ENCODE measurements around the gene EBP. TPM values are rescaled to one million over a fixed set of nuclear protein-coding genes. Genes with fewer than 3 reads are reported as not detected.
A peak's percentile ranks its signal among the peaks of the same experiment; 100 is the strongest.

The EBP gene
- 118 and 126 TPM in 2 replicates for total RNA-seq

DNA sequence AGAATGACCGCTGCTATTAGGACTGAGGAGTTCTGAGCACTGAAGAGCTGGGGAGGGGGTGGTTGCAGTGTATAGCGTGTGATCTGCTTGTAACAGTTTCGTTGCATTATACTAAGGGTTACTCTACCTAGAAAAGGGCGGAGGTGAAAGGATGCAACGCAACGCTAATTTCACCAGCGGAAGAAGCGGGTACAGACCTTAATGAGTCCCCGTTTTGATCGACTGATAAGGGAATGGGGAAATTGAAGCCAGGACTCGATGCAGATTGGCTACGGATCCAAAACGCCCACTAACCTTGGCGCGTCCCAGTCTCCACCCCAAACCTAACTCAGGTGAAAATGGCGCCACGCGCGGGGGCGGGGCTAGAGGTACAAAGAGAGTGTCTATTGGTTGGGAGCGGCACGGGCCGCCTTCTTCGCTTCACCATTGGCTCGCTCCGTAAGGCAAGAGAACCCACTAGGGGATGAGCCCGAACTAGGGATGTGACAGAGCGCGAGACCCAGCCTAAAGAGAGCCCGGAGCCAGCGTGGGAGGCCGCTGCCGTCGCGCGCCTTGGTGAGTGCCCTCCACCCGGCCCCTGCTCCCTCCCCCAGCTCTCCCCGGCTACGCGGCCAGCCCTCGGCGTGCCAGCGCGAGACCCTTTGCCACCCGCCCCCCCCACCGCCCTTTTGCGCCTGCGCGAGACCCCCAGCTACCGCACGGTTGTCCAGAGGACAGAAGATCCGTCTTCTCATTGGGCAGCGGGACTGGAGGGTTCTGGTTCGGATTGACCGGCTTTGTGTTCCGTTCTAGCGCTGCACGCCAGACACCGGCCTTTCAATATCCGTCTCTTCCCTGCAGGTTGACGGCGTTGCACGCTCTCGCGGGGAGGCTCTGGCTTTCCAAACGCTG, at the start of gene EBP:
Gene EBP, plus strand, starts transcription at position 456 of the 891 bp plus-strand sequence. CDS start 1,964 bp downstream, outside the sequence.
- DNase-seq = peak; percentile 87

DNA sequence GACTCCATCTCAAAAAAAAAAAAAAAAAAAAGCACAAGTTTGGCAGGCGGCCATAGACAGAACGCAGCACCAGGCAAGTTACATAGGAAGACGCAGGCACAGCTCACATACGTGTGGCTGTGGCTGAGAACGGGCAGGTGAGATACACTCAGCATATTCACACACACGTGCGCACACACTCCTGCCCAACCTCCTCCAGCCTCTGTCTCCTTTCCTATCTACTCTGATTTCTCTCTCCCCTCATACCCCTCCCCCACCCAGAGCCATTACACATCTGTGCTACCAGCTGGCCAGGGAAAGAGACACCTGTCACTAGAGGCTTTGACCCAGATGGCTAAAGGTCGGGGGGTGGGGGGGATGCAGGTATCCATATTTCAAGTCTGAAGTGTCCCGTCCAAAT, 49.4 kb upstream of the EBP start:
- DNase-seq = no peak

DNA sequence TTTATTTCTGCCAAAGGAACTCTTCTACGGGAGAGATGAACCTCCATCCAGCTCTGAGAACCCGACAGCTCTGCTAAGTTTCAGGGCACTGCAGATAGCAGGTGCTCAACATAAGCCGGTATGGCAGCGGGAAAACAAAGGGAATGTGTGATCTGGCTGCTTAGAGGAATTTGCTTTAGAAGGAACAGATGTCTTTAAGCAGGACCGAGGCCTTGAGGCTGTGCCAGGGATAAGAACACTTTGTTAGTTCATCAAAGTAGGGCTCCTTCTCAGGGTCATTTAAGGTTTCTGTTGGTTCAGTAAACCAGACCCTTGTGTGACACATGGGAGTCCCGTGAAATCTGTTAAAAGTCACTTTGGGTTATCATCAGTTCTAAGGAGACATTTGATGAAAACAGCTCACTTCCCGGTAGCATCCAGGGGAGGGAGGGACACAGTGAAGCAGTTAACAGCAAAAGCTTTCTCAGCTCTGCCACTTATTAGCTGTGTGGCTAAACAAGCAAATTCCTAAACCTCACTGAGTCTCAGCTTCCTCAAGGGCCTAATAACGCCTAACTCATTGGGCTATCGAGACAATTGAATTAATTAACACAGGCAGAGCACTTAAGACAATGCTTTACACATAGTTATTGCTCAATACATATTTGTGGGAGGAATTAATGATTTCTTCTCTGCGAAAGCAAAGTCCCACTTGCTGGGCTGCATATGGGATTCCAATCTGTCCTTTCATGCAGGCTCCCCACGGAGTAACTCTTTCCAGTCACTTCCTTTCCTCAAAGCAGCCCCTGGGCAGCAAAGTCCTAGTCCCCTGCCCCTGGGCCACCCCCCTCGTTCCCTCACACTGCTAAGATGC, 48.5 kb upstream of the EBP start:
- no peak for DNase-seq

DNA sequence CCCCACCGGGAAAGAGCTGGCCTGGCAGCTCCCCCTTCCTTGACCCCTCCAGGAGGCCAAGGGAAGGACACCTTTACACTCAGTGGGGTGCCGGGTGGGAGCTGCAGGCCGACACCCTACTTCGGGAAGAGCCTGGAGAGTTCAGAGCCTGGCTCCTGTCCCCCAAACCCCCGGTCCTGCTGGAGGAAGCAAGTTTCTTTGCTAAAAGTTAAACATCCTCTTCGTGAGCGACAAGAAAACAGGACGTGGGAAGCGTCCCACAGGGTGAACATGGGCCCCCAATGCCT, 48.0 kb upstream of the EBP start:
- DNase-seq = no peak

DNA sequence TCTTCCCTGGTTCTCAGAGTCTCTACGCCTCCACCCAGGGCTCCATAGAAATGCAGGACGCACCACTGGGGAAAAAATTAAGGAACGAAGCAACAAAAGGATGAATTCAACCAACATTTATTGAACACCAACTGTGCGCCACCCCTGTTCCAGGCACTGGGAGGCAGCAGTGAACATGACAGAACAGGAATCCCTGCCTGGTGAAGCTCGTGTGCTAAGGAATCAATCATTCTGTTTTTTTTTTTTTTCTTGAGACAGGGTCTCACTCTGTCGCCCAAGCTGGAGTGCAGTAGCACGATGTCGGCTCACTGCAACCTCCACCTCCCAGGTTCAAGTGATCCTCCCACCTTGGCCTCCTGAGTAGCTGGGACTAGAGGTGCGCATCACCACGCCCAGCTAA, 47.5 kb upstream of the EBP start:
- peak; percentile 44 for DNase-seq

DNA sequence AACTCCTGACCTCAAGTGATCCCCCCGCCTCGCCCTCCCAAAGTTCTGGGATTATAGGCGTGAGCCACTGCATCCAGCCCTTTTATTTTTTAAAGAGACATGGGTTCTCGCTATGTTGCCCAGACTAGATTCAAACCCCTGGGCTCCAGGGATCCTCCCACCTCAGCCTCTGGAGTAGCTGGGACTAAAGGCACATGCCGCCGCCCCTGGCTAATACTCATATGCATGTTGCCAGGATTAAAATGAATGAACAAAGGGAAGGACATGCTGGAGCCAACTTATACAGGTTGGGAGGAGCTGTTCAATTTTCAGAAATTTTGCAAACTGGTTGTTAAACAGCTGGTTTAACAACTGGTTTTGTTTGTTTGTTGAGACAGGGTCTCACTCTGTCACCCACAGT, 47.0 kb upstream of the EBP start:
- DNase-seq = no peak

DNA sequence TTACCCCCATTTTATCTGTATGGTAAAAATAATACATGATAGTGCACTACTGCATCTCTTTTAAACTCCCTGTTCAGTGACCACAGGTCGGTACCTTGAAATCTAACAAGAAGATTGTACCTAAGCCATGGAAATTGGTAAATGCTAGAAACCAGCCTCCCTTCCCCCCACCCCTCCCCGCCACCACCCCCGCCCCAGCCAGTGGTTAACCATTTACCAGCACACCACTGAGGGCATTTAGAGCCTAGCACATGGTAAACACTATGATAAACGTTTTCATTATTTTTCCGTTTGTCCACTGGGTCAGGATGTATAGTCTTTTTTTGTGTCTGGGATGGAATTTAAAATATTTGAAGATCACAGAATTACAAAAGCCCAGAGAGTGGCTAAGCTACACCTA, 46.3 kb upstream of the EBP start:
- no peak for DNase-seq

DNA sequence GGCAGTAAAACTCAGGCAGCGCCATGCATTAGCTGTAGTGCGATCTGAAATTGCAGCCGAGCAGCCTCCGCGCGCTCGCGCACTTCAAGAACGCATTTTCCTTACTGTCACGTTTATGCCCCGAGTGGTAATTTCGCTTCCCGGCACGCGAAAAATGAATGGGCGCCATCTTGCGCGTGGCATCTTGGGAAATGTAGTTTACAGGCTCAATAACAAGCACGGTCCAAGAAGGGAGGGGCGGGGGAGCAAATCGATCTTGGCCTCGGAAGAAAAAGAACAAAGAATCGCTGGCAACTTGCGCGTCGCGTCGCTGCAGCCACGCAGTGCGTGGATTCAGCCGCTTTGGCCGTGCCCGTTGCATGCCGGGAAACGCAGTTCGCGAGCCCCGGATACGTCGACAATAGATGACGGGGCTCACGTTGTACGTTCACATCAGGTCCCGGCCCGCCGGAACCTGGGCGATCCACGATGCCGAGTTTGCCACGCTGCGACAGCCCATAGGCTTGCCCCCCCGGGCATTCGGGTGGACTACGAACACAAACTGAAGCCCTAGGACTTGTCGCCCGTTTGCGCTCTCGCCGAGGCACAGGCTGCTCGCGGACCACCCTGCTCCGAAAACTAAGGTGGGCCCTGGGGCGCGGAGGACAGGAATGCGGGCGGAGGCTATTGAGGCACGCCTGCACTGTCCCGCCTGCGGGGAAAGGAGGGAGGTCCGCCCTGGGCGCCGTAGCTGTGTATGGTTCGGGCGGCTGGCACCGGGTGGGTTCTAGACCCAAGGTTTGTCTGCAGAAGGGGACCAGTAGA, 45.6 kb upstream of the EBP start, which contains the start of gene FTSJ1:
Gene FTSJ1, plus strand, starts transcription at position 426 of the 804 bp plus-strand sequence. CDS start 1,849 bp downstream, outside the sequence.
- DNase-seq = peak; percentile 92

DNA sequence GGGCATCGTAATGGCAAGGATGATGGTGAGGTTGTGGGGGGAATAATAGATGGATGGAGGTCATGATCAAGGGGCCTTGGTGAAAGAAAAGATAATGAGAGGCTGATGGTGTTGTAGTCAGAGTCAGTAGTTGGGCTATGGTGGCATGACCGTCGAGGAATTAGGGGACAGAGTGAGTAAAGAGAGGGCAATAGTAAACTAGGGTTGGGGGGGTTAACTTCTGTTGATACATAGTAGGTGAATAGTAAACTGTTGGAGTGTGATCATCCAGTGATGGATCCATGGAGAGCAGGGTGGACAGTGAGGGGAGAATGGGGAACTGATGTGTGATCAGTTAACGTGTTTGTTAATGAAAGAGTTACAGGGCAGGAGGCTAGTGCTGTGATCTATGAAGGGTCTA, 44.7 kb upstream of the EBP start:
- no peak for DNase-seq

DNA sequence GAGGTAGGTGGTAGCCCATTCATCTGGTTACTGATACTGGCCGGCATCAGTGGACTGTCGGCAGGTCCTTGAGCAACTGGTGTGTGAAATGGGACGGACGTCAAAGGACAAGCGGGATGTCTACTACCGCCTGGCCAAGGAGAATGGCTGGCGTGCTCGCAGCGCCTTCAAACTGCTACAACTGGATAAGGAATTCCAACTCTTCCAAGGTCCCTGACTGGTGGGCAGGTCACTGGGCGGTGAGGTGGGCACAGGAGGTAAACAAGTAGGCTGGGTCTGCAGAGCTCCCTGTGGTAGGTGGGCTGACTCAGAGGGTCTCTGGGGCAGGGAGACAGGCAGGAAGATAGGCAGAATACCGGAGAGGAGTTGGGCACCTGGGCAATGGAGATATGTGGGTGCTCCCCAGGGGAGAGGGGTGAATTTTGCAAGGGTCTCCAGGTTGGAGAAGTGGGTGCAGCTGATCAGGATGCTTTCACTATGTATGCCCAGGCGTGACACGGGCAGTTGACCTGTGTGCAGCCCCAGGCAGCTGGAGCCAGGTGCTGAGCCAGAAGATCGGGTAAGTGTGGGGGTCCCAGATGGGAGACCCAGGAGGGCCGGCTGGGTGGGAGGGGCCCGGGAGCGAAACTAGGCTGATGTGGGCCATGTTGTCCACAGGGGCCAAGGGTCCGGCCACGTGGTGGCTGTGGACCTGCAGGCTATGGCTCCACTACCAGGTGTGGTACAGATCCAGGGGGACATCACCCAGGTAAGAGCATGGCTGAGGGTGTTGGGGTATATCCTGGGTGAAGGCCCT, 43.5 kb upstream of the EBP start:
- no peak for DNase-seq

DNA sequence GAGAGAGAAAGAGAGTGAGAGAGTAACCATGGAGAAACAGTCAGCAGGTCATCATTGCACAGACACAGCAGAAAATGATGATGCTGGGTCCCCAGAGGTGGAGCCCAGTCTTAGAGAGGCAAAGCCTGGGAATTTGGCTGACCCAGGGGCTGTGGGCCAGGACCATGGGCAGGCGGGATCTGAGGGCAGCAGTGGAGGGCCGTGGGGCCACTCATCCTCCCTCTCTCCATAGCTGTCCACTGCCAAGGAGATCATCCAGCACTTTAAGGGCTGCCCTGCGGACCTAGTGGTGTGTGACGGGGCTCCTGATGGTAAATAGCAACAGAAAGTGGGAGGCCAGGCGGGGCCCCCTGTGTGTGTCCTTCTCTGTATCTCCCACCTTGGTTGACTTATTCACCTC, 42.8 kb upstream of the EBP start:
- no peak for DNase-seq

DNA sequence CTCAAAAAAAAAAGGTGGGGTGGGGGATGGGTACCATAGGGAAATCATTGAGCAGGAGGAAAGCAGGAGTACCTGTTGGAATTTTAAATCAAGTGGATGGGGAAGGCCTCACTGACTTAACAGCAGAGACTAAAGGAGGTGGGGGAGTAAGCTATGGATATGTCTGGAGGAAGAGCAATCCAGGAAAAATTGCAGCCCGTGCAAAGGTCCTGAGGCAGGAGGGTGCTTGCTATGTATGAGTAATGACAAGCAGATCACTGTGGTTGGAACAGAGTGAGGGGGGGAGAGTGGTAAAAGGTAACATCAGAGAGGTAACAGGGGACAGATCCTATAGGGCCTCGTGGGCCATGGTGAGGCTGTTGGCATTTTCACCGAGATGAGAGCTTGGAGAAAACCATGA, 41.5 kb upstream of the EBP start:
- DNase-seq = no peak

DNA sequence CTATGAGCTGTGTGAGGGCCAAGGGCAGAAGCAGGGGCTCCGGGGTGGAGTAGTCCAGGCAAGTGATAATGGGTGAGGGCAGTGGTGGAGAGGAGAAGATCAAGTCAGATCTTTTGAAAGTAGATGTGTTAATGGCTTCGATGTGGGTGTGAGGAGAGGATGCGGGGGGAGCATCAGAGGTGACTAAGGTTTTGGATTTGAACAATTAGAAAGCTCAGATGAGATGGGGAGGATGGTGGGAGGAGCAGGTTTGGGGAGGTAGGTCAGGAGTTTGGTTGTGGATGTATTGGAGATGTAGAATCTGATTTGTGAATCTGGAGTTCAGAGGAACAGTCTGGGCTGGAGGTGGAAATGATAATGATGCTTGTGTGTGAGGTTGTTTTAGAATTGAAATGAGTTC, 41.0 kb upstream of the EBP start:
- DNase-seq = no peak

DNA sequence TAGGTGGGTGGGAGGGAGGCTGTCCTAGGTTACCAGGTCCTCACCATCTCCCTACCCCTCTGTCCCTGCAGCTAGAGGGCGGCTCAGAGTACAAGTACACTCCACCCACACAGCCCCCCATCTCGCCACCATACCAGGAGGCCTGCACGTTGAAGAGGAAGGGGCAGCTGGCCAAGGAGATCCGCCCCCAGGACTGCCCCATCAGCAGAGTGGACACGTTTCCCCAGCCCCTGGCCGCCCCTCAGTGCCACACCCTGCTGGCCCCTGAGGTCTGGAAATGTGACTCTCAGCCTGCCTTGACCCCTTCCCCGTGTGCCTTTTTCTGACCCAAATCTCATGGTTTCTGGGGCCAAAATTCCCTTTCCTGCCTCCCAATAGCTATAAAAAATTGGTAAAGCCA, 39.1 kb upstream of the EBP start:
- DNase-seq = no peak

DNA sequence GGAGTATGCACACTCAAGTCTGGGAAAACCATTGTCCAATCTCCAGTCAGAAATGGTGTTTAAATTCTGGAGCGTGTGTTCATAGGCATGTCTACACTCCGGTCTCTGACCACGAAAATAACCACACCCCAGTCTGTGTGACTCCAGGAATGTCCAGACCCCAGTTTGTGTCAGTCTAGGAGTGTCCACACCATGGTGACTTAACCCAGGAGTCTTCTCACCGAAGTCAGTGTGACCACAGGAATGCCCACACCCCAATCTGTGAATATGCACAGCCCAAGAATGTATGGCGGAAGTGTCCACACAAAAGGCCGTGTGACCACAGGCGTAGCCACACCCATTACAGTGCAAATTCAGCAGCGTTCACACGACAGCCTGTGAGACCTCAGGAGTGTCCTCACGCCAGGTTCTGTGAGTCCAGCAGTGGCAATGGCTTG, 34.2 kb upstream of the EBP start:
- no peak for DNase-seq

DNA sequence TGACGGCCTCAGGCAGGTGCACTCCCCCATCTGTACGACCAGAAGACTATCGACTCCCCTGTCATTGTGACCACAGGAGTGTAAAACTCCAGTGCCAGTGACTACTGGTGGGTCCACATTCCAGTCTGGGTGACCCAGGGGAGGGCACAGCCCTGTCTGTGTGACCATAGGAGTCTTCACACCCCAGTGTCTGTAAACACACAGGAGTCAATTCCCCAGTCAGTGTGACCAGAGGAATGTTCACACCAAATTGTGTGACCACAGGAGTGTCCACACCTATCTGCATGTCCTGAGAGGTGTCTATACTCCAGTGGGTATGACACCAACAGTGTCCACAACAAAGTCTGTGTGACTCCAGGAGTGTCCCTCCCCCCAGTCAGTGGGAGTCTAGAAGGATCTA, 33.6 kb upstream of the EBP start:
- DNase-seq = no peak

DNA sequence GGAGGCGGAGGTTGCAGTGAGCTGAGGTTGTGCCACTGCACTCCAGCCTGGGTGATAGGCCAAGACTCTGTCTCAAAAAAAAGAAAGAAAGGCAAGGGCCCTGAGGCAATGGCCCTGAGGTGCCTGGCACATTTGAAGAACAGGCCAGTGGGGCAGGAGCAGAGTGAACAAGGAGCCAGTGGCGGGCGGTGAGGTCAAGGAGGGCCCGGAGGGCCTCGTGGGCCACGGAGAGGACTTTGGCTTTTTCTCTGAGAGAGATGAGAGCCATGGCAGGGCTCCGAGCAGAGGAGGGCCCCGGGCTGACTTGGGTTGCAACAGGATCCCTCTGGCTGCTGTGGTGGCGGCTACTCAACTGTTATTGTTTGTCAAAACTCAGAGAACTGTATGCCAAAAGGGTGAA, 32.3 kb upstream of the EBP start:
- DNase-seq = no peak

DNA sequence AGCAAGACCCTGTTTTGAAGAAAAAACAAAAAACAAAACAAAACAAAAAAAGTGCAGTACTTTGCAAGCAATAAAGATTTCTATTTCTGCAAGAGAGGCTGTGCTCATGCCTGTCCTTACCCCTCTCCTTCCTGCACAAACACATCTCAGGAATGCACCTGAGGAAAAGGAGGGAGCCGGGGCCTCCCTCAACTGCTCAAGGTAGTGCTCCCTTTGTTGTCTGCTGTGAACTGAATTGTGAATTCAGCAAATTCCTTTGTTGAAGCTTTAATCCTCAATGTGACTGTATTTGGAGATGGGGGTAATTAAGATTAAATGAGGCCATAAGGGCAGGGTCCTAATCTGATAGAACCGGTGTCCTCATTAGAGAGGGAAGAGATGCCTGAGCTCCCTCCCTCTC, 31.7 kb upstream of the EBP start:
- DNase-seq = no peak

DNA sequence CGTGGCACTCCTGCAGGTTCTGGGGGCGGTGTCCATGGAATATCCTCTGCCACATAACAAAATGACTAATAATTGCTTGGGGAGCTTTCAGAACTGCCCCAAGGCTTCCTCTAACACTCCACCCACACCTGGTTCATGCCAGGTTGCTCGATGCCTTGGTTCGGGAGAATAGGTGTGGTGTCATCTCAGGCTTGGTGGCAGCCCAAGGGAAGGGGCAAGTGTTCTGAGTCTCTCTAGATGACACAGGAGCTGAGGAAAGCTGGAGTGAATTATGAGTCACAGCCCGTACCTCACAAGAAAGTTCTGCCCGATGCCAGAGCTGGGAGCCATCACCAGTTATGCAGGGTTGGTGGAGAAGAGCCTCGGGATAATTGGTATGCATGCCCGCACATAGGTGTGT, 30.9 kb upstream of the EBP start:
- DNase-seq = no peak

DNA sequence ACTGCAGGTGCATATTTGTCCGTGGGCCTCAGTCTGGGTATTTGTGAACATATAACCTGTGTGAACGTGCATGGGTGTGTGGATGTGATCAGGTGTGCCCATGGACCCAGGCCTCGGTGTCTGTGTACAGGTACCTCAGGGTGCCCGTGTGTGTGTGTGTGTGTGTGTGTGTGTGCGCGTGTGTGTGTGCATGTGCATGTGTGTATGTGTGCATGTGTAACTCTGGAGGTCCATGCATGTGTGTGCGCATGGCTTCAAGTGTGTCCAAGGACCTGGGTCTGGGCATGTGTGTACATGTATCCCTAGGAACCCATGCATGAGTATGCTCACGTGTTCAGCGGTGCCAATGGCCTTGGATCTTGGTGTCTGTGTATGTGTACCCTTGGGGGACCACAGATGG, 29.8 kb upstream of the EBP start:
- DNase-seq = no peak

DNA sequence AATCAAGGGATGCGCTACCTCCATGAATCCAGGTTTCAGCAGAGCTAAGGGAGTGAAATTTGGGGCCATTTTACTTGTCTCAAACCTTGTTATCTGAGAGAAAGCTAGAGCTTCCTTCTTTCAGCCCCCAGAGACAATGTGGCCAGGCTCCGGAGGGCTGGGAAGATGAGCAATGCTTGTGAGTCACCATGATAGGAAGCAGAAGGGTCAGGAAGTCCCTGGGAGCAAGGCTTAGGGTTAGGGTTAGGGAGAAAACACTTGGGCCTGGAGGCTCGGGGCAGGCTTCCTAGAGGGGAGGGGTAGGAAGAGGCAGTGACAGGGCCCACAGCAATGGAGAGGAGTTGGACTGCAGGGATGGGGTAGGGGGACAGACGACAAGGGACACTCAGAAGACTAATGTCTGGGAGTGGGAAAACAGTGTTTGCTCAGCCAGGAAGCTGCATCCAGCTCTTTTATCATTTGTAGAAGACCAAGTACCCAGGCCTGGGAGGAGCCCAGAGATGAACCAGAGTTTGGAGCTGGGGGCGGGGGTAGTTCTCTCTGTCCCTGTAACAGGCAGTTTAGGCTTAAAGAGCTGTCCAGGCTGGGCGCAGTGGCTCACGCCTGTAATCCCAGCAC, 29.2 kb upstream of the EBP start:
- DNase-seq = peak; percentile 15

DNA sequence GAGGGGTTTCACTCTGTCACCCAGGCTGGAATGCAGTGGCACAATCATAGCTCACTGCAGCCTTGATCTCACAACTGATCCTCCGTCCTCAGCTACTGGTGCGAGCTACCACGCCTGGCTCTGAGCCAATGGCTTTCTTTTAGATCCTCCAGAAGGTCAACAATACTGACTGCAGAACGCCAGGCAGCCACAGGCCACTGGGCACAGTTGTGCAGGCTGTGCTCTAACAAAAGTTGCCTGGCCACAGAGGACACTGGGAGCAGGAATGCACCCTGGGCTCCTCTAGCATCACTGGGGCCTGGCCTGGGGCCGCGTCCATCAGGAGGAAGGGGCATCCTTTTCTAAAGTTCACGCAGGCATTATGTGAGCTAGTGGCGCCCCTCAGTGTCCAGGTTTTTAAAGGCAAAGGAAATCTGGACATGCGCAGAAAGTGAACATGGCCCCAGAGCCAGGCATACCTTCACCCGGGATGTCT, 27.7 kb upstream of the EBP start:
- DNase-seq = peak; percentile 63
